ENCODE results near the gene SEC16A.

The SEC16A gene

GRCh38 chr9:136504512-136505348, 21.9 kb upstream of the SEC16A start:
- DNase-seq = no peak

- DNase-seq = no peak
Observed at GRCh38 chr9:136502940-136503550, 20.2 kb upstream of the SEC16A start.

- DNase-seq = no peak
Observed at GRCh38 chr9:136502196-136502595, 19.4 kb upstream of the SEC16A start.

- DNase-seq = no peak
Observed at GRCh38 chr9:136501686-136502085, 18.8 kb upstream of the SEC16A start.

GRCh38 chr9:136499935-136500910, 17.4 kb upstream of the SEC16A start:
- DNase-seq = no peak

- DNase-seq = no peak
Observed at GRCh38 chr9:136499071-136499934, 16.5 kb upstream of the SEC16A start.

- DNase-seq = no peak
Observed at GRCh38 chr9:136497916-136498695, 15.3 kb upstream of the SEC16A start.

GRCh38 chr9:136496801-136497620, 14.2 kb upstream of the SEC16A start:
- no peak for DNase-seq

- no peak for DNase-seq
Observed at GRCh38 chr9:136496181-136496580, 13.3 kb upstream of the SEC16A start.

- DNase-seq = no peak
Observed at GRCh38 chr9:136495238-136495800, 12.5 kb upstream of the SEC16A start.

GRCh38 chr9:136494531-136495215, 11.8 kb upstream of the SEC16A start:
- no peak for DNase-seq

- DNase-seq = no peak
Observed at GRCh38 chr9:136494012-136494411, 11.2 kb upstream of the SEC16A start.

- no peak for DNase-seq
Observed at GRCh38 chr9:136493567-136493971, 10.7 kb upstream of the SEC16A start.

GRCh38 chr9:136492978-136493522, 10.2 kb upstream of the SEC16A start:
- DNase-seq = no peak

- DNase-seq = no peak
Observed at GRCh38 chr9:136489731-136490130, 6.9 kb upstream of the SEC16A start.

- peak; percentile 66 to 75 for DNase-seq
Observed at GRCh38 chr9:136488247-136489214, 5.7 kb upstream of the SEC16A start.

- DNase-seq = no peak
Observed at GRCh38 chr9:136487672-136488071, 4.8 kb upstream of the SEC16A start.

All from stimulated activated CD4-positive, alpha-beta T cell treated with anti-CD3 and anti-CD28 coated beads, Interleukin-4, amount 100 ng/mL, for 4 hours (primary cell).